Fibroblast of lung (primary cell): ENCODE measurements around the gene RHOB. TPM values are rescaled to one million over a fixed set of nuclear protein-coding genes. Genes with fewer than 3 reads are reported as not detected.
"Not testable (repeated sequence)": the region's sequence is repeated elsewhere in the genome, so short reads cannot be mapped to it uniquely, and the experiment has no call there.

Experiments used
- DNase-seq, 2 donors: peaks; one replicate each; pipeline versions ENCODE4 v3.0.0 to v3.0.0-alpha.2; 2010; ENCODE audit warnings: low read depth in 2 of 2
- H2AFZ ChIP-seq: 2 replicates; pipeline ENCODE4 v1.5.1; 2012; ENCODE audit warnings: low read length, control low read depth, inconsistent platforms
- H3K27ac ChIP-seq: 2 replicates; pipeline ENCODE4 v1.5.1; 2011; ENCODE audit warnings: low read length, control low read depth; ENCODE audit not compliant: insufficient read depth
- H3K27me3 ChIP-seq: 2 replicates; pipeline ENCODE4 v1.5.1; 2011; ENCODE audit warnings: mild to moderate bottlenecking, low read length; ENCODE audit not compliant: control insufficient read depth, insufficient read depth
- H3K36me3 ChIP-seq: 2 replicates; pipeline ENCODE4 v1.5.1; 2011; ENCODE audit warnings: low read length; ENCODE audit not compliant: control insufficient read depth, insufficient read depth
- H3K4me1 ChIP-seq: 2 replicates; pipeline ENCODE4 v1.5.1; 2011; ENCODE audit warnings: low read length; ENCODE audit not compliant: control insufficient read depth, insufficient read depth; ENCODE audit errors: extremely low read depth
- H3K4me2 ChIP-seq: 2 replicates; pipeline ENCODE4 v1.5.1; 2011; ENCODE audit warnings: low read length, control low read depth; ENCODE audit not compliant: insufficient read depth; ENCODE audit errors: extremely low read depth
- H3K4me3 ChIP-seq, 4 experiments: fragments of 200-600 bp in 1 of 4; sonication (generic) in 1 of 4; replicated peaks in 1 of 4; 2 replicates each; pipeline ENCODE4 v1.5.1; 2011 to 2016; ENCODE audit warnings: low read length in 4 of 4, low read depth in 3 of 4, mild to moderate bottlenecking in 3 of 4, control low read depth in 2 of 4, inconsistent platforms in 1 of 4, mixed read lengths in 1 of 4; ENCODE audit not compliant: insufficient read depth in 1 of 4; ENCODE audit errors: control extremely low read depth in 1 of 4
- H3K79me2 ChIP-seq: 2 replicates; pipeline ENCODE4 v1.5.1; 2012; ENCODE audit warnings: mild to moderate bottlenecking, low read length, inconsistent platforms; ENCODE audit not compliant: control insufficient read depth, insufficient read depth
- H3K9ac ChIP-seq: 2 replicates; pipeline ENCODE4 v1.5.1; 2011; ENCODE audit warnings: mild to moderate bottlenecking, low read length, control low read depth; ENCODE audit not compliant: insufficient read depth
- H3K9me3 ChIP-seq: 2 replicates; pipeline ENCODE4 v1.5.1; 2012; ENCODE audit warnings: low read depth, low read length; ENCODE audit not compliant: control insufficient read depth, insufficient read depth
- H4K20me1 ChIP-seq: 2 replicates; pipeline ENCODE4 v1.5.1; 2011; ENCODE audit warnings: low read length; ENCODE audit not compliant: control insufficient read depth, insufficient read depth; ENCODE audit errors: extremely low read depth
- CTCF ChIP-seq, 2 donors: IDR thresholded peaks in 1 of 2; conservative IDR thresholded peaks in 1 of 2; 1 replicate in 1 of 2; 2 replicates in 1 of 2; pipeline ENCODE4 v1.5.1; 2011 to 2012; ENCODE audit warnings: low read length in 2 of 2, control low read depth in 1 of 2, inconsistent platforms in 1 of 2, low read depth in 1 of 2, mild to moderate bottlenecking in 1 of 2
- EZH2 ChIP-seq: IDR thresholded peaks from 2 replicates; pipeline ENCODE4 v1.5.1; 2012; ENCODE audit warnings: low read length, control low read depth, mild to moderate bottlenecking; ENCODE audit errors: missing control alignments
- polyA plus RNA-seq, 2 donors: library from polyadenylated mRNA; depleted of rRNA in 1 of 2; stranded (reverse) in 1 of 2; unstranded in 1 of 2; fragments of >200 nt; gene quantifications; 2 replicates each; pipeline ENCODE4 v1.2.1, GENCODE V29; 2011 to 2012; ENCODE audit warnings: missing spikeins in 1 of 2
- total RNA-seq: library from RNA; depleted of rRNA; stranded (reverse); fragments of >200 nt; gene quantifications from 2 replicates; pipeline ENCODE4 v1.2.1, GENCODE V29; 2014

RHOB gene
- total and polyA plus RNA-seq, 2 donors (not counting 1 experiment from before 2014, with no cell fraction given) = 113 to 171 TPM

- TF ChIP-seq CTCF (conservative IDR thresholded peaks at IDR 0.05 in 1 of 2, IDR thresholded peaks at IDR 0.05 in 1 of 2; ENCODE audit: low read depth in 1 of 2, low read length in 2 of 2) (no peak), EZH2 (no peak)
- no peak overlapping the region for H3K9ac ChIP-seq
- H3K9me3 ChIP-seq = no peaks in the 10 kb centered on the region
- DNase-seq = peak; percentile 27 to 39
- H3K4me2 ChIP-seq = no peak overlapping the region
- peaks cover 6% of the 10 kb centered on the region for H3K4me1 ChIP-seq
- H3K4me3 ChIP-seq = no peak overlapping the region
- H3K36me3 ChIP-seq = no peaks in the 10 kb centered on the region
- H2AFZ ChIP-seq = no peak overlapping the region
- H4K20me1 ChIP-seq = no peaks in the 10 kb centered on the region
- no peaks in the 10 kb centered on the region for H3K79me2 ChIP-seq
- no peak overlapping the region for H3K27ac ChIP-seq
- peaks cover 5% of the 10 kb centered on the region for H3K27me3 ChIP-seq
Measured at GRCh38 chr2:20456116-20456571, 9.3 kb downstream of the RHOB start.

- Histone ChIP-seq H3K36me3 (no peaks in the 10 kb centered on the region), H3K9ac (no peak overlapping the region), H3K27ac (no peak overlapping the region), H2AFZ (no peak overlapping the region), H3K79me2 (no peaks in the 10 kb centered on the region), H3K27me3 (peaks cover 5% of the 10 kb centered on the region), H4K20me1 (no peaks in the 10 kb centered on the region), H3K9me3 (no peaks in the 10 kb centered on the region), H3K4me3 (no peak overlapping the region), H3K4me2 (no peak overlapping the region), H3K4me1 (peaks cover 6% of the 10 kb centered on the region)
- peak; percentile 28 to 68 for DNase-seq
- TF ChIP-seq EZH2 = no peak
- TF ChIP-seq CTCF (conservative IDR thresholded peaks at IDR 0.05 in 1 of 2, IDR thresholded peaks at IDR 0.05 in 1 of 2; ENCODE audit: low read depth in 1 of 2, low read length in 2 of 2) = no peak
Measured at GRCh38 chr2:20456636-20457426, 10.0 kb downstream of the RHOB start.

GRCh38 chr2:20457661-20458630, 11.1 kb downstream of the RHOB start:
- H3K9ac ChIP-seq = no peak overlapping the region
- peaks cover 5% of the 10 kb centered on the region for H3K27me3 ChIP-seq
- DNase-seq = no peak
- peaks cover 6% of the 10 kb centered on the region for H3K4me1 ChIP-seq
- H3K9me3 ChIP-seq = no peaks in the 10 kb centered on the region
- H2AFZ ChIP-seq = no peak overlapping the region
- H3K27ac ChIP-seq = no peak overlapping the region
- H3K79me2 ChIP-seq = no peaks in the 10 kb centered on the region
- no peaks in the 10 kb centered on the region for H3K36me3 ChIP-seq
- TF ChIP-seq CTCF (conservative IDR thresholded peaks at IDR 0.05 in 1 of 2, IDR thresholded peaks at IDR 0.05 in 1 of 2; ENCODE audit: low read depth in 1 of 2, low read length in 2 of 2) = no peak
- TF ChIP-seq EZH2 = no peak
- H3K4me2 ChIP-seq = no peak overlapping the region
- no peaks in the 10 kb centered on the region for H4K20me1 ChIP-seq
- no peak overlapping the region for H3K4me3 ChIP-seq

GRCh38 chr2:20458737-20459484, 12.0 kb downstream of the RHOB start:
- not testable (repeated sequence) for H3K9ac ChIP-seq, H3K4me3 ChIP-seq, H4K20me1 ChIP-seq, H3K27me3 ChIP-seq, H3K36me3 ChIP-seq, H2AFZ ChIP-seq, H3K4me1 ChIP-seq, H3K27ac ChIP-seq, DNase-seq, H3K79me2 ChIP-seq, H3K9me3 ChIP-seq, H3K4me2 ChIP-seq
